HG03432 (cell line): ENCODE data around the gene ADK.
"Not testable (repeated sequence)": the region's sequence is repeated elsewhere in the genome, so short reads cannot be mapped to it uniquely, and the experiment has no call there.

ENCODE experiments used
- ATAC-seq: cut with Tn5 transposase; IDR thresholded peaks from one replicate; pipeline ENCODE4 v1.9.1; 2021; ENCODE audit warnings: mild to moderate bottlenecking, moderate library complexity; ENCODE audit not compliant: unreplicated experiment

ADK gene

GRCh38 chr10:74406006-74406405 is 255.0 kb downstream of the ADK start:
- ATAC-seq: no peak

DNA sequence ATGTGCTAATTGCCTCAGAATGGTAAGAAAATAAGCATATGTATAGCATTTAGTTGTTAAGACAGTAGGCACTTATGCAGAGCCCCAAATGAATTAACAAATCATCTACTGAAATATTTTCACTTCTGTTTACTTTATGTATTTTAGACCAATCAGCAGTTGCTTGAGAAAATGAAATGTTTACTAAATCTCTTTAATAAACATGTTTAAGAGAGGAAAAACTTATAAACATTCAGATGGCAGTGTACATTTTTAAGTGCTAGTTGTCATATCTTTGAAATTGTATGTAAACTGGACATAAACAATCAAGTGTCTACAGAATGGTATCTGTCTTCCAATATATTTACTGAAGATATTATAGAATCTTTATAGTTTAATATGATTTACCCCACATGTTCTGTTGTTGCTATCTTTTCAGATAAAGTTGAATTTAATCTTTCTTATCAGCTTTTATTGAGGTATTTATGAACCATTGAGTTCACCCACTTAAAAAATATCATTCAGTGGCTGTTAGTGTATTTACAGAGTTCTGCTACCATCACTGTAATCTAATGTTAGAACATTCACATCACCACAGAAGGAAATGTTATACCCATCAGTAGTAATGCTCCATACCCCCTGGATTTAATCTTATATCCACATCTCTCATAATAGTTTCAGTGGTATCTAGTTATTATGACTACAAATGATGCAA is 264.3 kb downstream of the ADK start:
- no peak for ATAC-seq

- no peak for ATAC-seq
Measured at GRCh38 chr10:74417397-74417796, 266.4 kb downstream of the ADK start.

GRCh38 chr10:74418285-74418872 is 267.4 kb downstream of the ADK start:
- no peak for ATAC-seq

DNA sequence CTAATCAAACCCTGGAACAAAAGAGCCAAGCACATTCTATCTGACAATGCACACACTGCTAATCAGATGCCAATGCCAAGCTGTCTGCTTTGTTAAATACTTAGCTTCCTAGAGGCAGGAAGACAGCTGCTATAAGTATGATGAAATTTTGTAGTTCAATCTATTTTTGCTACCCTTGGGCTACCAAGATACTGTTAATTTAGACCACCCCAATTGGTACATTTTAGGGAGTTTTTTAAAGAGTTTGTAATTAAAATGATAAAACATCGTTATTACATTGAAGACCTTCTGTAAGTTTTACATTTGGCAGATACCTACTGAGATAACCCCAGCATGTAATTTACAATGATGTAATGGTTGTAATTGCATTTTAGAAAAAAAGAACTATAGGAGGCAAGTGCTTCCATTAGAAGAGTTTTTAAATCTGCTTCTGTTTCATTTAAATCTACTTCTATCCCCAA is 268.5 kb downstream of the ADK start:
- no peak for ATAC-seq

DNA sequence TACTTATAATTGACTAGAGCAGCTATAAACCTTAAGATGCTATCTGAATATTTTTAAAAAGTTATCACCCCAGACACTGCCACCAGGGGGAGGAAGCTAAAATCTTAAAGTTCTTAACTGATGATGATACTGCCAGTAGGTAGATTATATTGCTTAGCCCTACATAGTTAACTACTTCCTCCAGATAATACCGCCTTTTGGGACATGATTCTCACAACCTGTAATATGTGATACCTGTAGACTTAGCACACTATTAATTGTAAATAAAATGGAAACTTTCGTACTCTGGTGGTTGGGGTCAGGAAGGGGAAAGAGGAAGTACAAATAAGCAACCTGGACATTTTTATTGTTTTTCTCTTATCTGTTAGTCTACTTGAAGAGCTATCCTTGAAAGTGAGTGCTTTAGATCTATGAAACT is 268.9 kb downstream of the ADK start:
- ATAC-seq: no peak

- ATAC-seq: no peak
Measured at GRCh38 chr10:74424565-74424964, 273.5 kb downstream of the ADK start.

GRCh38 chr10:74425456-74426001 is 274.5 kb downstream of the ADK start:
- no peak for ATAC-seq

GRCh38 chr10:74431816-74432215 is 280.8 kb downstream of the ADK start:
- no peak for ATAC-seq

DNA sequence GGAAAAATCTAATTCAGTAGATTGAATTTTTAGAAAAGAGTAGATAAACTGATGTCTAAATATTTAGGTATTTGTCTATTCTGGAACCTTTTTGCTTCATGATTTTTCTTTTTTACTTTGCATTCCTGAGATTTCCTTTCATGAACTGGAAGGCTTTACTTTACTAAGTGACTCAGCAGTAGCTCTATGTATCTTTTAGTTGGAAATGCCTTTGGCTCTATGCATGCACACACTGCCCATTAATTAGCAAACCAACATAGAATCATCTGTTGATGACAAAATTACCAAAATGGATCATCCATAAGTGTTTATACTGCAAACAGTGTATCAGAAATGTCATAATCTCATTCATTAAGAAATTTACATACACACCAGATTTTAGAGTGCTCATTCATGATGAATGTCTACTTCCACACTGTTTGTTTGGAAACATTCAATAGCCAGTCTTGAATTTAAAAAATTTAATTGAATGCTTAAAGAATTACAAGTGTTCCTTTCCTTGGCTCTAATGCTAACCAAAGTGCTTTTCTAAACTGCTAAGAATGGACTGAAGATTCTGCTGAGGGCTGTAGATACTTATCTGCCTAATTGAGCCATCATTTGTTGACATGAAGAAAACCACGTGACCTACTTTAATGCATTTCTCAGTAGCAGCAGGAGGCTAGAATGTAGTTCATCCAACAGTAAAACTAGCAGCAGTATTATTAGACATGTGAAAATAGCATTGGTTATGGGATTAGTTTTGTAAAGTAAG is 282.0 kb downstream of the ADK start:
- ATAC-seq: no peak

- no peak for ATAC-seq
Measured at GRCh38 chr10:74433595-74433956, 282.6 kb downstream of the ADK start.

DNA sequence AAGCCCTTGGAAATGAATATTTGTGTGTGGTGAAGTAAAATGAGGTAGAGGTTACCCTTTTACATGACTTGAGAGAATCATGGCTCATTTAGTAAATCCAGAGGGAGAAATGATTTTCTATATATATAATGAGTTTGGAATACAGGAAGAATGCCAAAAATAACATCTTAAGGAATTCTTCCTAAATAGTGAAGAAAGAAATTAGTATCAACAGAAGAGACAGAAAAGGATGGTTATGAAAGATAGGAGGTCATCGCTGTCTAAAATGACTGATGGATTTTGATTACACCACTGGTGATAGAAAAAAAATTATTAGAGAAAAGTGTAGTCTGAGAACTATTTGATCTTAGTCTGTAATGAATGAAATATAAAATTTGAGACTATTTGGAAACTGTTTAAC is 283.0 kb downstream of the ADK start:
- no peak for ATAC-seq

- ATAC-seq: no peak
Measured at GRCh38 chr10:74434547-74434946, 283.5 kb downstream of the ADK start.

DNA sequence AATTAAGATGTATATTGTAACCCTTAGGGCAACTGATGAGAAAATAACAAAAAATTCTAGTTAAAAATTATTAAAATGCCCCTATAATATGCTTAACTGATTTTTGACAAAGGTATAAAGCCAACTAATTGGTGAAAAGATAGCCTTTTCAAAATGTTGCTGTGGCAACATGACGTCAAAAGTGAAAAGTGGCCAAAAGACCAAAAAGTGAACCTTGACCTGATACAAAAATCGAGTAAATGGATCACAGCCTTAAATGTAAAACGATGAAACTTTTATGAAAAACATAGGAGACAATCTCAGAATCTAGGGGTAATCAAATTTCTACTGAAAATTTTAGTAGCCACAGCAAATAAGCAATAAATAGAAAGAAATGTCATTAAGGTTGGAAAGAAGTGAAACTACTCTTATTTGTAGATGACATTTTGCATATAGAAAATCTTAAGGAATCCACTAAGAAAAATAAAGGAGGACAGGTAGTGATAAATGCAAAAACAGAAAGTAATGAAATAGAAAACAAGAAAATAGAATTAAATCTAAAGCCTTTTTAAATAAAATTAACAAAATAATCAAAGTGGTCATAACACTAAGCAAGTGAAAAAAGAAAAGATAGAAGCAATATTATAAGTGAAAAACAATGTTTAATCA is 285.6 kb downstream of the ADK start:
- no peak for ATAC-seq

DNA sequence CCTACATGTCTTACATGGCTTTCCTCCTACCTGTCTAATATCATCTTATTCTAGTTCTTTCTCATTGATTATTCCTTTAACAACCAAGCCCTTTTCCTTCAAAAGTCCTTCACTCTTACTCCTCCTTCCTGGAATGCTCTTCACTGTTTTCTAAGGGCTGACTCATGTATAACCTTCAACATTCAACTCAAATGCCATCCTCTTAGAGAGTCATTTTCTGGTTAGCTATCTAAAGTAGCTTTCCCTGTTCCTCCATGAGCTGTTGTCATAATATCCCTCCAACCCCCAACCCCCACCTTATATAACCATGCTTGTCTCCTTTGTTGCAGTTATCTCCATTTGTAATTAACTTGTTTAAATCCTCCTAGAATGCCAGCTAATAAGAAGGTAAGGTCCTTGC is 286.8 kb downstream of the ADK start:
- ATAC-seq: no peak

- no peak for ATAC-seq
Measured at GRCh38 chr10:74439213-74439612, 288.2 kb downstream of the ADK start.

DNA sequence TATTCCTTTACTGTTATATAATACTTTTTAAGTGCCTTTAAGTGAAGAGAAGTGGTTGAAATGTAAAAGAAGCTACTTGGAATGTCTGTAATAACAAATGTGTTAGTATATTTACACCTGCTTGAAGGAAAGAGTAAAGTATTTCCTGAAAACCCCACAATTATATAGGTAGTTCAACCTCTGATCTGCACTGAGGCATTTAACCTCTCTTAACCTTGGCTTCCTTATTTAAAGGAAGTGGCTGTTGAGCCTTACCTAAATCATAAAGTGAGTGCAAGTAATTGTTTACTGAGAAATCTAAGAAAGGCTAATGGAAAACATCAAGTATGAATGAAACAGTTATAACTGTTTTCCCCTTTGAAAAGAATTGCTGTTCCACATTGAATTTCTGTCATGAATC is 294.5 kb downstream of the ADK start:
- ATAC-seq: no peak

DNA sequence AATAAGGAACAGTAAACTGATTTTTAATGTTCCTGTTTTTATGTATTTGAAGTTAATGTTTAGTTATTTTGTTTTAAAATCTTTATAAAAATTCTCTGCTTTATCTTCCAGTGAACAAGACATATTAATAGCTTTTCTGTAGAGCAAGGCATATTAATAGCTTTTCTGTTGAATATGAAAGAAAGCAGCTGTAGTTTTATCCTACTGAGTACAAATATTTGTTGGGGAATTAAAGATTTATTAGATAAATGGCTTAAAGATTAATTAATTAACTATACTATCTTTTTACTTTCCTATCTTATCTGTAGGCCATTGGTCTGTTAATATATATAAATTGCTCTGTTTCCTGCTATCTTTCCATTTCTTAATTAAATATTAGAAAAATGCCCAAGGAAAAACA is 299.6 kb downstream of the ADK start:
- no peak for ATAC-seq

DNA sequence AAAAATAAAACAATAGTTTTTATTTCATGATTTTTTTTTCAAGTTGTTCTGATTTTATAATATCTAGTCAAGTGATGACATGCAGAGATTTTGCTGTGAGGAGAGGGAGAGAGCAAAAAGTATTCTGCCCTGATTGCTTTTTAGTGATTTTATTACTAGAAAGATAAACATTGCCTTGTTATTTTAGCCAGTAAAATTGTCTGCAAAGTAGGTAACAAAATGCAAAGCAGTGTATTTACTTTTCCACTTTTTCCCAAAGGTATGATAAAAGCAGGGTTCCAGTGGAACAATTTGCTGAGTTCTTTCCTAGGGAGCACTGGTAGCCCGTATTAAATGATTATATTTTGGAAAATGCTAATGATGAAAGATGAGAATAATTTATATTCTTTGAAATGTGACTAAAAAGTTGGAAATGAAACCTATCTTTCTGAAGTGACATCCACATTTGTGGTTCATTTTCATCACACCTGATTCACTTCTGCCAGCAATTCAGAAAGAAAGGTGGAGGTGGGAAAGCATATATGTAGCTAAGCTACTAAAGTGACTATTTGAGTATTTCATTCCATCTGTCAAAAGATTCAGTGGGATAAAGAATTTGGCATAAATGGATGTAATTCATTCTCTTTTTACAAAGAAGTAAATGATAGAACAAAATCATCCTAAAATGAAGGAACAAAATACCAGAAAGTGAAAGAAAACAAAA is 300.3 kb downstream of the ADK start:
- no peak for ATAC-seq

DNA sequence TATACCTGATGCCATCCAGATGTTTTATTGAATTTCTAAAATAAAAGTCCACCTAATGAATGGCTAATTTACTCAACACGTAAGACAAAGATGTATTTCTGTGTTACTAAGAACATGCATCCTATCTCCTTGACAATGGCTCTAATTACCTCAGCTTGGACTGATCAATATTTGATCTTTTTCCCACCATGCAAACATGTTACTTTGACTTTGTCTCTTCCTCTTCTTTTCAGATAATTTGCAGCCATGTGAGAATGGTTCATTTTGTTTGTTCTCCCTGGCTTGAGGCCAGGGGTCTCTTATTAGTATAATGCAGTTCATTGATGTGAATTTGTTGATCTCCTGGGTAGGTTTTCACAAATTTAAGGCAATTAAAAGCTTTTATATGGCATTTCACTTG is 302.1 kb downstream of the ADK start:
- ATAC-seq: no peak

GRCh38 chr10:74457478-74457877 is 306.5 kb downstream of the ADK start:
- ATAC-seq: not testable (repeated sequence)
